Mesendoderm (in vitro differentiated cells): ENCODE data around the gene SPON1.

Experiments used
- DNase-seq: peaks from one replicate; pipeline ENCODE4 v3.0.0; 2013
- H2AK5ac ChIP-seq: 2 replicates; pipeline ENCODE4 v1.6.1; 2013; ENCODE audit warnings: low read length, inconsistent platforms
- H2BK120ac ChIP-seq: 2 replicates; pipeline ENCODE4 v1.6.1; 2013; ENCODE audit warnings: low read depth, mild to moderate bottlenecking, low read length, moderate library complexity, mixed read lengths
- H2BK15ac ChIP-seq: replicated peaks from 2 replicates; pipeline ENCODE4 v1.6.1; 2013; ENCODE audit warnings: low read depth, mild to moderate bottlenecking, moderate library complexity
- H2BK5ac ChIP-seq: 2 replicates; pipeline ENCODE4 v1.6.1; 2013; ENCODE audit warnings: low read length, inconsistent platforms
- H3K18ac ChIP-seq: 2 replicates; pipeline ENCODE4 v1.6.1; 2013; ENCODE audit warnings: mild to moderate bottlenecking, low read length, mixed read lengths
- H3K23ac ChIP-seq: one replicate; pipeline ENCODE4 v1.6.1; 2013; ENCODE audit warnings: low read length
- H3K27ac ChIP-seq: 2 replicates; pipeline ENCODE4 v1.5.1; 2013; ENCODE audit warnings: low read depth, mild to moderate bottlenecking, inconsistent platforms, low read length, moderate library complexity
- H3K27me3 ChIP-seq: 2 replicates; pipeline ENCODE4 v1.6.1; 2013; ENCODE audit warnings: low read length, control low read depth, mild to moderate bottlenecking, inconsistent platforms; ENCODE audit not compliant: insufficient read depth, poor library complexity
- H3K36me3 ChIP-seq: 2 replicates; pipeline ENCODE4 v1.6.1; 2013; ENCODE audit warnings: low read length, inconsistent platforms; ENCODE audit not compliant: control insufficient read depth, insufficient read depth
- H3K4ac ChIP-seq: one replicate; pipeline ENCODE4 v1.6.1; 2013; ENCODE audit warnings: low read depth, mild to moderate bottlenecking, low read length, moderate library complexity
- H3K4me1 ChIP-seq: 2 replicates; pipeline ENCODE4 v1.6.1; 2013; ENCODE audit warnings: low read depth, low read length, inconsistent platforms; ENCODE audit not compliant: control insufficient read depth
- H3K4me2 ChIP-seq: 2 replicates; pipeline ENCODE4 v1.6.1; 2013; ENCODE audit warnings: low read length
- H3K4me3 ChIP-seq: 2 replicates; pipeline ENCODE4 v1.5.1; 2013; ENCODE audit warnings: mild to moderate bottlenecking, low read length
- H3K56ac ChIP-seq: one replicate; pipeline ENCODE4 v1.6.1; 2013; ENCODE audit warnings: low read length
- H3K79me1 ChIP-seq: 2 replicates; pipeline ENCODE4 v1.6.1; 2013; ENCODE audit warnings: low read length, inconsistent platforms
- H3K79me2 ChIP-seq: 2 replicates; pipeline ENCODE4 v1.6.1; 2013; ENCODE audit warnings: mild to moderate bottlenecking, low read length; ENCODE audit not compliant: control insufficient read depth, insufficient read depth
- H3K9ac ChIP-seq: 2 replicates; pipeline ENCODE4 v1.6.1; 2013; ENCODE audit warnings: low read length, inconsistent platforms
- H4K5ac ChIP-seq: one replicate; pipeline ENCODE4 v1.6.1; 2013; ENCODE audit warnings: low read length
- H4K8ac ChIP-seq: one replicate; pipeline ENCODE4 v1.6.1; 2013; ENCODE audit warnings: low read depth, mild to moderate bottlenecking, control low read depth, low read length, moderate library complexity
- WGBS: extraction: QIAGEN DNeasy Blood & Tissue Kit; methylation state at CpG from one replicate; pipeline ENCODE4 v1.1.7; 2013; ENCODE audit warnings: low lambda C conversion rate, missing lambda C conversion rate; ENCODE audit not compliant: insufficient coverage; ENCODE audit errors: extremely low coverage; 5-methylcytosine and 5-hydroxymethylcytosine counted together

SPON1 gene

DNA sequence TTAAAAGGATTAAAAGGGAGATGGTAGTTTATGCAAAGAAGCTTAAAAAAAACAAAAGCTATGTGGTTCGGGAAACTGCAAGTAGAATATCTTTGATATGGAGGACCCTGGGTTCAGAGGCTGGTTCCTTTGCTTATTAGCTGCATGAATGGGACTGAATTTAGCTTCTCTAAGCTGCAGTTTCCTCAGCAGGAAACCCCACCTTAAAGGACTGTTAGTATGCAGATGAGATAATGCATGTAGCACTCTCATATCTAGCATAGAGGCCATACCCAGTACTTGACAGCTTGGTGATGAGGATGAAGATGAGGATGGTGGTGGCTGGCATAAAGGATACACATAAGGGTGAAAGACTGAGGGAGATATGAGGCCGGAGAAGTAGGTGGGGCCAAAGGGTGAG is 261.9 kb downstream of the SPON1 start:
- H2BK5ac ChIP-seq: no peak overlapping the region
- peak; percentile 50 for DNase-seq
- no peak overlapping the region for H3K18ac ChIP-seq
- WGBS: no CpG with 5 or more reads among the region's 2 CpGs
- H2BK15ac ChIP-seq: no peak overlapping the region
- no peak overlapping the region for H3K4ac ChIP-seq
- no peak overlapping the region for H2AK5ac ChIP-seq
- no peak overlapping the region for H2BK120ac ChIP-seq
- no peaks in the 10 kb centered on the region for H3K36me3 ChIP-seq
- H3K23ac ChIP-seq: no peak overlapping the region
- H3K27ac ChIP-seq: no peak overlapping the region
- H3K4me2 ChIP-seq: no peak overlapping the region
- H3K79me1 ChIP-seq: no peaks in the 10 kb centered on the region
- no peak overlapping the region for H4K5ac ChIP-seq
- no peaks in the 10 kb centered on the region for H3K79me2 ChIP-seq
- H3K27me3 ChIP-seq: no peaks in the 10 kb centered on the region
- no peak overlapping the region for H4K8ac ChIP-seq
- no peak overlapping the region for H3K9ac ChIP-seq
- peaks cover 5% of the 10 kb centered on the region for H3K4me1 ChIP-seq
- no peak overlapping the region for H3K4me3 ChIP-seq
- no peak overlapping the region for H3K56ac ChIP-seq

DNA sequence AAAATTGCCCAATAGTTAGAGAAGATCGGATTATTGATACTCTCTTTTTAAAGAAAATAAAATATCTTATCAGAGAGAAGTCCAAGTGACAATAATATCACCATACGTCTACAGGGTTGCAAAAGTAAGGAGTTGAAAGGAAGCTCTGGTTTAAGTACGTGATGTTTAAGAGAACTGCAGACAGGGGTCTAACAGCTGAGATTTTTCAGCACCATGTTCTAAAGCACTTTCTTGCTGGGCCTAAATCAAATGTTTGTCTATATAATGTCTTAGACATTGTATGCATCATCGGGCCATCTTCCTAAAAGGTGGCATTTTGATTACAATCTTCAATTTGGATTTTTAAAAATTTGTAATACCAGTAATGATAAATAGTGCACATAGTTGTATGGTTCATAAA is 263.1 kb downstream of the SPON1 start:
- Histone ChIP-seq H3K4ac (no peak overlapping the region), H3K4me3 (no peak overlapping the region), H3K4me2 (no peak overlapping the region), H2BK5ac (no peak overlapping the region), H3K36me3 (no peaks in the 10 kb centered on the region), H3K27me3 (no peaks in the 10 kb centered on the region), H4K8ac (no peak overlapping the region), H2BK15ac (no peak overlapping the region), H3K79me2 (no peaks in the 10 kb centered on the region), H2AK5ac (no peak overlapping the region), H3K79me1 (no peaks in the 10 kb centered on the region), H3K27ac (no peak overlapping the region), H3K4me1 (peaks cover 8% of the 10 kb centered on the region), H4K5ac (no peak overlapping the region), H3K56ac (no peak overlapping the region), H3K23ac (no peak overlapping the region), H2BK120ac (no peak overlapping the region), H3K18ac (no peak overlapping the region), H3K9ac (no peak overlapping the region)
- DNase-seq: no peak
- no CpG with 5 or more reads among the region's 4 CpGs for WGBS

DNA sequence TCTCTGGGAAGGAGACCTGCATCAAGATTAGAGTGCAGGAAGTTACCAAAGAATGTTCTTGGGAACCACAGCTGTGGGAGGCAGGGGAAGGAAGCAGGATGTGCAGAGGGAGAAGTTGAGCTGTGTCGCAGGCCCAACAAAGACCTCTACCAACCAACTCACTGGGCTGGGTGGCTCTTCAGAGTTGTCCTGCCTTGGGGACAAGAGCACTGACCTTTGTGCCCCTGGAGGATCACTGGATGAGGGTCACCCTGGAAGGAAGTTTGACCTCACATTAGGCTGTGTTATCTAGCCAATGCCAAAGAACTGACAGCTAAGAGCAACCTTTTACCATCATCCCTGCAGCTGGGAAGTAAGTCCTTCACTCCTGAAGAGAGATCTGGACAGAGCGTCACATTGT is 265.8 kb downstream of the SPON1 start:
- Histone ChIP-seq H3K4me3 (no peak overlapping the region), H3K79me2 (no peaks in the 10 kb centered on the region), H3K9ac (no peak overlapping the region), H3K27ac (no peak overlapping the region), H3K23ac (no peak overlapping the region), H4K5ac (no peak overlapping the region), H3K4me2 (no peak overlapping the region), H3K56ac (no peak overlapping the region), H3K4ac (no peak overlapping the region), H2BK120ac (no peak overlapping the region), H2BK15ac (no peak overlapping the region), H2AK5ac (no peak overlapping the region), H3K18ac (no peak overlapping the region), H3K4me1 (peaks cover 8% of the 10 kb centered on the region), H3K27me3 (no peaks in the 10 kb centered on the region), H3K36me3 (no peaks in the 10 kb centered on the region), H3K79me1 (no peaks in the 10 kb centered on the region), H2BK5ac (no peak overlapping the region), H4K8ac (no peak overlapping the region)
- DNase-seq: no peak
- WGBS: no CpG with 5 or more reads among the region's 2 CpGs

DNA sequence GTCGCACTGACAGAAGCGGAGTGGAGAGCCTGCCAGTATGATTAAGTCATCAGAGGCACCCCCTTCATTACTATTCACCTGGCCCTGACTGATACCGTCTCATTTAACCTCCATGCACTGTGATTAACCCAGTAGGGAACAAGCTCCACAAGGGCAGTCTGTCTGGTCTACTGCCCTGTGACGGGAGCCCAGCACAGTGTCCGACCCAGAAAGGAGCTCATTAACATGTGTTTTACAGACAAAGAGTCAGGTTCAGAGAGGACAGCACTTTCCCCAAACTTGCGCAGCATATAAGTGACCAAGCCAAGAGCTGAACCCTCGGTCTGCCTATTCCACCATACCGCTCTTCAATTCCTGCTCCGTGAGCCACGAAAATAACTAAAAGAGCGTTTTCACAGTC is 266.9 kb downstream of the SPON1 start:
- H2AK5ac ChIP-seq: no peak overlapping the region
- H3K27ac ChIP-seq: no peak overlapping the region
- no peaks in the 10 kb centered on the region for H3K79me1 ChIP-seq
- WGBS: no CpG with 5 or more reads among the region's 11 CpGs
- no peaks in the 10 kb centered on the region for H3K79me2 ChIP-seq
- H3K56ac ChIP-seq: no peak overlapping the region
- no peak overlapping the region for H3K4me3 ChIP-seq
- H3K9ac ChIP-seq: no peak overlapping the region
- no peak overlapping the region for H2BK5ac ChIP-seq
- H3K4ac ChIP-seq: no peak overlapping the region
- peak overlapping the region; percentile 8 for H3K4me2 ChIP-seq
- H4K8ac ChIP-seq: no peak overlapping the region
- H3K4me1 ChIP-seq: peaks cover 5% of the 10 kb centered on the region
- no peak overlapping the region for H3K23ac ChIP-seq
- H3K36me3 ChIP-seq: no peaks in the 10 kb centered on the region
- H2BK120ac ChIP-seq: no peak overlapping the region
- no peak overlapping the region for H3K18ac ChIP-seq
- no peaks in the 10 kb centered on the region for H3K27me3 ChIP-seq
- H4K5ac ChIP-seq: no peak overlapping the region
- H2BK15ac ChIP-seq: no peak overlapping the region
- no peak for DNase-seq

DNA sequence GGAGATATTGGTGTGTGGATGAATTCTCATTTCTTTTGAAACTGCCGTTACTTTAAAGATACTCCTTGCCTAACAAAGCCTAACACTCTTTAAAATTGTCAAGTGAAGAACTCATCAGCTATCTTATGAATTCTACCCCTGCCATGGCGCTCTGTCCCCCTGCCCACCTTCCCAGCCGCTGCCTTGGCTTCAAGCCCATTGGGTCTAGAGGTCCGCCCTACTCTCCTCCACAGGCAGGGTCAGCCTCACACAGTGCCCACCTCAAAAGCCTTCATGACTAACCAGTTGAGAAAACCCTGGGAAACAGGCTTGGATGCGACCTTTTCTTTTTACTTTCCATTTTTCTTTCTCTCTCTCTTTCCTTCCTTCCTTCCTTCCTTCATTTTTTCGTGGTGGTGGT is 267.9 kb downstream of the SPON1 start:
- H3K4me1 ChIP-seq: peaks cover 5% of the 10 kb centered on the region
- no peaks in the 10 kb centered on the region for H3K36me3 ChIP-seq
- no peak overlapping the region for H2AK5ac ChIP-seq
- no peaks in the 10 kb centered on the region for H3K79me1 ChIP-seq
- no peak overlapping the region for H3K27ac ChIP-seq
- H3K9ac ChIP-seq: no peak overlapping the region
- no peak overlapping the region for H3K23ac ChIP-seq
- H2BK120ac ChIP-seq: no peak overlapping the region
- H3K4me3 ChIP-seq: no peak overlapping the region
- no peaks in the 10 kb centered on the region for H3K79me2 ChIP-seq
- H3K56ac ChIP-seq: no peak overlapping the region
- H3K4me2 ChIP-seq: no peak overlapping the region
- no CpG with 5 or more reads among the region's 6 CpGs for WGBS
- no peak overlapping the region for H3K18ac ChIP-seq
- no peak overlapping the region for H2BK5ac ChIP-seq
- H4K5ac ChIP-seq: no peak overlapping the region
- no peaks in the 10 kb centered on the region for H3K27me3 ChIP-seq
- DNase-seq: no peak
- H3K4ac ChIP-seq: no peak overlapping the region
- H4K8ac ChIP-seq: no peak overlapping the region
- no peak overlapping the region for H2BK15ac ChIP-seq

DNA sequence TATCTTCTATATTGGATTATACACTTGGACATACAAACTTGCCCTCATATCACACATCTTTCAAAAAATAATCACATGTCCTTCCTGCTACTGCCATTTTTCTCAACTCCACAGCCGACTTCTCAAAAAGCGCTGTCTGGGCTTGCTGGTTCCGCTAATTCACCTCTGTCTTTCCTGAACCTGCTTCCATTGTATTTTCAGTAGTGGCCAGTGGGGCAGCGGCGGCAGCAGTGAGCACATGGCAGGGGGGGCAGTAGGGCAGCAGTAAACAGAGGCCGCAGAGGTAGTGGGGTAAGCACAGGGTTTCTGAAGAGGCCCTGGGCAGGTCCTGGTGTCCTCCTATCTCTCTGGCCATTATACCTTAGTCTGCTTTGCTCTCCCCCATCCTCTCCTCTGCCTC is 270.1 kb downstream of the SPON1 start:
- H3K36me3 ChIP-seq: no peaks in the 10 kb centered on the region
- H3K4ac ChIP-seq: no peak overlapping the region
- H3K56ac ChIP-seq: no peak overlapping the region
- H3K4me3 ChIP-seq: no peak overlapping the region
- H3K27me3 ChIP-seq: no peaks in the 10 kb centered on the region
- H2BK120ac ChIP-seq: no peak overlapping the region
- H2BK15ac ChIP-seq: no peak overlapping the region
- no peaks in the 10 kb centered on the region for H3K79me2 ChIP-seq
- no peak overlapping the region for H3K27ac ChIP-seq
- H2AK5ac ChIP-seq: no peak overlapping the region
- no peak overlapping the region for H3K9ac ChIP-seq
- H4K5ac ChIP-seq: no peak overlapping the region
- H2BK5ac ChIP-seq: no peak overlapping the region
- peak; percentile 49 for DNase-seq
- H3K79me1 ChIP-seq: no peaks in the 10 kb centered on the region
- no CpG with 5 or more reads among the region's 6 CpGs for WGBS
- no peak overlapping the region for H3K23ac ChIP-seq
- no peak overlapping the region for H3K18ac ChIP-seq
- H3K4me2 ChIP-seq: no peak overlapping the region
- H4K8ac ChIP-seq: no peak overlapping the region
- peaks cover 5% of the 10 kb centered on the region for H3K4me1 ChIP-seq
